A673 (cell line): ENCODE data around the gene ALKAL2. TPM values are rescaled to one million over a fixed set of nuclear protein-coding genes. Genes with fewer than 3 reads are reported as not detected.

Experiments used
- BruUV-seq: library from RNA; stranded (reverse); fragments of 400-500 nt; replicated peaks from 2 replicates; lab custom pipeline; 2021; lab: Mats Ljungman, UMichigan
- CTCF ChIA-PET: fragments of 300-600 bp; sonication (Branson Sonifier 250); formaldehyde crosslinking; loops from one replicate; lab custom pipeline; 2022; ENCODE audit warnings: antibody characterized with exemption; lab: Charles Lee
- POLR2A ChIA-PET: fragments of 300-600 bp; sonication (Branson Sonifier 250); formaldehyde crosslinking; loops from one replicate; lab custom pipeline; 2022; ENCODE audit warnings: antibody characterized with exemption; ENCODE audit not compliant: low non-redundant PET; lab: Charles Lee
- DNase-seq: peaks from one replicate; pipeline ENCODE4 v3.0.0-alpha.2; 2015; ENCODE audit warnings: low spot score
- H3K27ac ChIP-seq: fragments of 200-600 bp; sonication (generic); 2 replicates; pipeline ENCODE4 v1.5.1; 2016; ENCODE audit warnings: mixed run types, low read depth, mild to moderate bottlenecking, mixed read lengths, antibody characterized with exemption, low read length; ENCODE audit not compliant: poor library complexity, severe bottlenecking
- H3K27me3 ChIP-seq: fragments of 200-600 bp; sonication (generic); replicated peaks from 2 replicates; pipeline ENCODE4 v1.6.1; 2017; ENCODE audit warnings: mixed run types, low read depth, mild to moderate bottlenecking, mixed read lengths, antibody characterized with exemption, low read length; ENCODE audit not compliant: insufficient read depth, poor library complexity
- H3K36me3 ChIP-seq: fragments of 200-600 bp; sonication (generic); 2 replicates; pipeline ENCODE4 v1.6.1; 2016; ENCODE audit warnings: mixed run types, mild to moderate bottlenecking, mixed read lengths, antibody characterized with exemption, low read length; ENCODE audit not compliant: insufficient read depth, poor library complexity, severe bottlenecking
- H3K4me1 ChIP-seq: fragments of 200-600 bp; sonication (generic); 2 replicates; pipeline ENCODE4 v1.6.1; 2017; ENCODE audit warnings: mixed run types, mild to moderate bottlenecking, mixed read lengths, antibody characterized with exemption, low read length; ENCODE audit not compliant: insufficient read depth, poor library complexity, severe bottlenecking
- H3K4me3 ChIP-seq: fragments of 200-600 bp; sonication (generic); 2 replicates; pipeline ENCODE4 v1.5.1; 2016; ENCODE audit warnings: low read depth, mixed run types, mild to moderate bottlenecking, mixed read lengths, low read length; ENCODE audit not compliant: poor library complexity, severe bottlenecking
- H3K9me3 ChIP-seq: fragments of 200-600 bp; sonication (generic); 2 replicates; pipeline ENCODE4 v1.6.1; 2016; ENCODE audit warnings: mixed run types, low read depth, mild to moderate bottlenecking, mixed read lengths, antibody characterized with exemption, low read length; ENCODE audit not compliant: poor library complexity, severe bottlenecking
- CTCF ChIP-seq: fragments of 300-800, 200-600 bp; sonication (generic); conservative IDR thresholded peaks from 2 replicates; pipeline ENCODE4 v1.5.1; 2017; ENCODE audit warnings: low read depth, mild to moderate bottlenecking, antibody characterized with exemption, low read length, moderate library complexity, mixed read lengths
- EZH2 ChIP-seq: fragments of 200-600 bp; sonication (generic); IDR thresholded peaks from 2 replicates; pipeline ENCODE4 v1.6.1; 2017; ENCODE audit warnings: borderline replicate concordance, low read depth, mild to moderate bottlenecking, mixed read lengths, antibody characterized with exemption, low read length; ENCODE audit not compliant: poor library complexity, severe bottlenecking
- intact Hi-C: fragments of 100-400 bp; cut with micrococcal nuclease; formaldehyde crosslinking; loops from one replicate; pipeline ENCODE4 v1.10.0; 2022; ENCODE audit not compliant: unreplicated experiment
- total RNA-seq: library from RNA; stranded (reverse); gene quantifications from 2 replicates; pipeline ENCODE4 v1.2.3, GENCODE V29; 2021

Gene ALKAL2
- total RNA-seq, 1 experiment from 2014 or later: not detected

DNA sequence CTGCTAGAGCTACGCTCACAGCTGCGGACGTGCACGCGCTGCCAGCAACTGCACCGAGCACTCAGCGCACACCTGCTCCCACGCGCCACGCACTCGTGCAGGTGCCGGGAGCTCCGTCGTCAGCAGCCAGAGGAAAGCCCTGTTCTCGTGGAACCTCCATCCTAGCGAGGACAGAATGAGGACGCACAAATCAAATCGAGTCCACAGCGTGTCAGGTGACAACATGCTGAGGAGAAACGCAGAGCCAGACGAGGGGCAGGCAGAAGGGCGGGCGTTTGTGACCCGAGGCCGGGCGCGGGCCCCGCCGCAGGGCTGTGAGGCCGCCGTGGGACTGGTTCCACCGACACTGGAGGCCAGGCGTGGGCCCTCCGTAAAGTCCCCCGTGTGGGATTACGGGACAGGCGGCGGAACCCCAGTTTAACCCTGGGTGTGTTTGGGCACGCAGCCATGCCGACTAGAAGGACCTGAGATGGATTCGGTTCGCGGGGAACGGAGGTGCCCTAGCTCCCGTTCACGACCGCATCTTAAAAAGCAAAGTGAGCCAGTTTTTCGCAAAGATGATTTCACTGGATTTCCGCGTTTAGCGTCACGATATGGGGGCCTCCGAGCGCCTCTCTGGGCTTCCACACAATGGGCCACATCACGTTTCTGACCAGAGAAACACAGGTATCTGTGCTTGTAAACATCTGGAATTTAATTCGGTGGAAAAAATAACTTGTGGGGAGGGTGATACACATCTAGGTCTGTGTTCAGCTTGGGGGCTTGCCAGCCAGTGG, 26.9 kb upstream of the ALKAL2 start:
- Histone ChIP-seq H3K4me1 (no peaks in the 10 kb centered on the region), H3K27me3 (no peaks in the 10 kb centered on the region), H3K9me3 (no peaks in the 10 kb centered on the region), H3K36me3 (no peaks in the 10 kb centered on the region), H3K4me3 (no peak overlapping the region), H3K27ac (no peak overlapping the region)
- POLR2A ChIA-PET: no interaction called here
- CTCF ChIA-PET: no interaction called here
- TF ChIP-seq CTCF (no peak), EZH2 (no peak)
- BruUV-seq: no TSS peak
- DNase-seq: no peak
- intact Hi-C loops: no loop called here

GRCh38 chr2:313991-314390, 26.1 kb upstream of the ALKAL2 start:
- Histone ChIP-seq H3K4me1 (no peaks in the 10 kb centered on the region), H3K9me3 (no peaks in the 10 kb centered on the region), H3K36me3 (no peaks in the 10 kb centered on the region), H3K27ac (no peak overlapping the region), H3K4me3 (no peak overlapping the region), H3K27me3 (no peaks in the 10 kb centered on the region)
- TF ChIP-seq EZH2 (no peak), CTCF (no peak)
- CTCF ChIA-PET: no interaction called here
- no peak for DNase-seq
- BruUV-seq: no TSS peak
- intact Hi-C loops: no loop called here
- POLR2A ChIA-PET: no interaction called here

DNA sequence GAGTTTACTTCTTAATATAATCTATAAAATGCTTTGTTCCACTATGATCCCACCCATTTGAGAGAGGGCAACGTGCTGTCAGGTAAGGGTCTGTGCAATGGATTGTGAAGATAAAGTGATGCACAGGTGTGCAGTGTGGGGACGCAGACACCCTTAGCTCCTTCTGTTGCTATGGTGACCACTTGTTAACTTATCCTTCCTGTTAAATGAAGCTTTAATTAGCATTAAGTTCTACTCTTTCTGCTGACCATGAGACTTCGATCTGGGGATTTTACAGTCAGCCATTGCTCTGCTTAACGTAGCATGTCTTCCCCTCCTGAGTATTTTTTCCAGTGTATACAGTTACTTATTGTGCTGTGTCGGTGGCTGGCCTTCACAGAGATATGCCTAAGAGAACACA, 23.1 kb upstream of the ALKAL2 start:
- H3K36me3 ChIP-seq: no peaks in the 10 kb centered on the region
- POLR2A ChIA-PET: no interaction called here
- no peak for TF ChIP-seq CTCF
- no peak for TF ChIP-seq EZH2
- no peak for DNase-seq
- no peak overlapping the region for H3K4me3 ChIP-seq
- no peak overlapping the region for H3K27ac ChIP-seq
- H3K27me3 ChIP-seq: no peaks in the 10 kb centered on the region
- intact Hi-C loops: no loop called here
- BruUV-seq: no TSS peak
- H3K4me1 ChIP-seq: no peaks in the 10 kb centered on the region
- H3K9me3 ChIP-seq: no peaks in the 10 kb centered on the region
- CTCF ChIA-PET: no interaction called here
